DOHH2 (cell line): ENCODE data around the gene VAC14.

ENCODE experiments used
- H3F3A ChIP-seq: fragments of 200-600 bp; sonication (generic), shearing (Covaris generic); 2 replicates; pipeline ENCODE4 v1.6.0; 2016; ENCODE audit warnings: antibody characterized with exemption, mild to moderate bottlenecking; ENCODE audit not compliant: control insufficient read depth, insufficient read depth
- H3K27ac ChIP-seq: fragments of 200-600 bp; sonication (generic); 2 replicates; pipeline ENCODE4 v1.5.1; 2014; ENCODE audit warnings: low read depth, mild to moderate bottlenecking, low read length, moderate library complexity
- H3K27me3 ChIP-seq: fragments of 200-600 bp; sonication (generic); 2 replicates; pipeline ENCODE4 v1.6.1; 2014; ENCODE audit warnings: mild to moderate bottlenecking, low read length, mixed read lengths; ENCODE audit not compliant: control insufficient read depth
- H3K36me3 ChIP-seq: fragments of 200-600 bp; sonication (generic); 2 replicates; pipeline ENCODE4 v1.6.1; 2014; ENCODE audit warnings: mild to moderate bottlenecking, low read length, moderate library complexity, mixed read lengths; ENCODE audit not compliant: control insufficient read depth
- H3K4me1 ChIP-seq: fragments of 200-600 bp; sonication (generic); 2 replicates; pipeline ENCODE4 v1.6.1; 2014; ENCODE audit warnings: mild to moderate bottlenecking, low read length, mixed read lengths; ENCODE audit not compliant: control insufficient read depth
- H3K4me2 ChIP-seq: fragments of 200-600 bp; sonication (generic); 2 replicates; pipeline ENCODE4 v1.6.0; 2014; ENCODE audit warnings: mild to moderate bottlenecking, low read length, moderate library complexity
- H3K4me3 ChIP-seq: fragments of 200-600 bp; sonication (generic); 2 replicates; pipeline ENCODE4 v1.5.1; 2014; ENCODE audit warnings: mild to moderate bottlenecking, low read length, mixed read lengths
- H3K79me2 ChIP-seq: fragments of 200-600 bp; sonication (generic); 2 replicates; pipeline ENCODE4 v1.6.1; 2014; ENCODE audit warnings: mild to moderate bottlenecking, low read length, mixed read lengths; ENCODE audit not compliant: control insufficient read depth
- H3K9me2 ChIP-seq: fragments of 200-600 bp; sonication (generic); replicated peaks from 2 replicates; pipeline ENCODE4 v1.6.1; 2014; ENCODE audit warnings: mild to moderate bottlenecking, low read length, mixed read lengths; ENCODE audit not compliant: control insufficient read depth
- H3K9me3 ChIP-seq: fragments of 200-600 bp; sonication (generic); 2 replicates; pipeline ENCODE4 v1.6.1; 2014; ENCODE audit warnings: antibody characterized with exemption, low read length, mixed read lengths; ENCODE audit not compliant: control insufficient read depth, insufficient read depth
- H4K20me1 ChIP-seq: fragments of 200-600 bp; sonication (generic); 2 replicates; pipeline ENCODE4 v1.6.0; 2014; ENCODE audit warnings: low read depth, mild to moderate bottlenecking, antibody characterized with exemption, low read length, moderate library complexity; ENCODE audit not compliant: control insufficient read depth, insufficient read depth
- CTCF ChIP-seq: fragments of 200-600 bp; sonication (generic); IDR thresholded peaks from one replicate; pipeline ENCODE4 v1.5.1; 2014; ENCODE audit warnings: antibody characterized with exemption, mild to moderate bottlenecking, low read depth, low read length; ENCODE audit not compliant: poor library complexity, severe bottlenecking
- EZH2phosphoT487 ChIP-seq: fragments of 200-600 bp; sonication (generic); IDR thresholded peaks from 2 replicates; pipeline ENCODE4 v1.6.1; 2017; ENCODE audit warnings: borderline replicate concordance, mild to moderate bottlenecking, antibody characterized with exemption, low read length, moderate library complexity, mixed read lengths

VAC14 gene

GRCh38 chr16:70665806-70666735 lies 134.9 kb downstream of the VAC14 start:
- no peak for TF ChIP-seq CTCF
- no peak for TF ChIP-seq EZH2phosphoT487
- no peaks in the 10 kb centered on the region for H3K36me3 ChIP-seq
- no peaks in the 10 kb centered on the region for H3K4me1 ChIP-seq
- H4K20me1 ChIP-seq = no peaks in the 10 kb centered on the region
- H3K4me3 ChIP-seq = no peak overlapping the region
- H3K79me2 ChIP-seq = no peaks in the 10 kb centered on the region
- H3K9me3 ChIP-seq = no peaks in the 10 kb centered on the region
- no peaks in the 10 kb centered on the region for H3K9me2 ChIP-seq
- H3K4me2 ChIP-seq = no peak overlapping the region
- no peaks in the 10 kb centered on the region for H3K27me3 ChIP-seq
- H3K27ac ChIP-seq = no peak overlapping the region
- H3F3A ChIP-seq = no peaks in the 10 kb centered on the region

- Histone ChIP-seq H3K79me2 (no peaks in the 10 kb centered on the region), H3K36me3 (no peaks in the 10 kb centered on the region), H3K27ac (no peak overlapping the region), H3K4me3 (no peak overlapping the region), H3K9me2 (no peaks in the 10 kb centered on the region), H3K4me1 (no peaks in the 10 kb centered on the region), H3K4me2 (no peak overlapping the region), H3F3A (no peaks in the 10 kb centered on the region), H4K20me1 (no peaks in the 10 kb centered on the region), H3K27me3 (no peaks in the 10 kb centered on the region), H3K9me3 (no peaks in the 10 kb centered on the region)
- no peak for TF ChIP-seq CTCF
- TF ChIP-seq EZH2phosphoT487 = no peak
Measured at GRCh38 chr16:70665113-70665694, 135.8 kb downstream of the VAC14 start.

GRCh38 chr16:70664325-70665112 lies 136.4 kb downstream of the VAC14 start:
- Histone ChIP-seq H3K4me3 (no peak overlapping the region), H3K79me2 (no peaks in the 10 kb centered on the region), H3K9me2 (no peaks in the 10 kb centered on the region), H3K36me3 (no peaks in the 10 kb centered on the region), H3K9me3 (no peaks in the 10 kb centered on the region), H3K4me2 (no peak overlapping the region), H4K20me1 (no peaks in the 10 kb centered on the region), H3K27ac (no peak overlapping the region), H3K27me3 (no peaks in the 10 kb centered on the region), H3F3A (no peaks in the 10 kb centered on the region), H3K4me1 (no peaks in the 10 kb centered on the region)
- TF ChIP-seq EZH2phosphoT487 = no peak
- TF ChIP-seq CTCF = no peak
